Uterus (tissue), 2 donors: ENCODE results near the gene CDS2.

Experiments
- POLR2A ChIP-seq, 2 donors: fragments of 450-650 bp; IDR thresholded peaks; one replicate each; pipeline ENCODE4 v1.6.1; 2016; ENCODE audit warnings: antibody characterized with exemption in 2 of 2, mild to moderate bottlenecking in 1 of 2, moderate library complexity in 1 of 2
- TF ChIP-seq, protein P1 (sequence below), 4 experiments: fragments of 200-600 bp in 2 of 4; fragments of 450-650 bp in 2 of 4; sonication (generic) in 2 of 4; IDR thresholded peaks; one replicate each; pipeline ENCODE4 v1.5.1; 2016 to 2019; ENCODE audit warnings: antibody characterized with exemption in 4 of 4, mild to moderate bottlenecking in 2 of 4, moderate library complexity in 1 of 4

DNA sequence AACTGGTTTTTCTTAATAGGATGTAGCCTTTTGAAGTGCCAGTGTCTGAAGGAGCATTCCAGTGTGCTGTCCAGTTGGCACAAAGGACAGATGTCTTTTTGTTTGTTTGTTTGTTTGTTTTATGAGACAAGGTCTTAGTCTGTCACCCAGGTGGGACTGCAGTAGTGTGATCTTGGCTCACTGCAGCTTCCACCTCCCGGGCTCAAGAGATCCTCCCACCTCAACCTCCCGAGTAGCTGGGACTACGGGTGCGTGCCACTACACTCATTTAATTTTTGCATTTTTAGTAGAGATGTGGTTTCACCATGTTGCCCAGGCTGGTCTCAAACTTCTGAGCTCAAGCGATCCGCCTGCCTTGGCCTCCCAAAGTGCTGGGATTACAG, 27.7 kb downstream of the CDS2 start:
- TF ChIP-seq, protein P1, sequence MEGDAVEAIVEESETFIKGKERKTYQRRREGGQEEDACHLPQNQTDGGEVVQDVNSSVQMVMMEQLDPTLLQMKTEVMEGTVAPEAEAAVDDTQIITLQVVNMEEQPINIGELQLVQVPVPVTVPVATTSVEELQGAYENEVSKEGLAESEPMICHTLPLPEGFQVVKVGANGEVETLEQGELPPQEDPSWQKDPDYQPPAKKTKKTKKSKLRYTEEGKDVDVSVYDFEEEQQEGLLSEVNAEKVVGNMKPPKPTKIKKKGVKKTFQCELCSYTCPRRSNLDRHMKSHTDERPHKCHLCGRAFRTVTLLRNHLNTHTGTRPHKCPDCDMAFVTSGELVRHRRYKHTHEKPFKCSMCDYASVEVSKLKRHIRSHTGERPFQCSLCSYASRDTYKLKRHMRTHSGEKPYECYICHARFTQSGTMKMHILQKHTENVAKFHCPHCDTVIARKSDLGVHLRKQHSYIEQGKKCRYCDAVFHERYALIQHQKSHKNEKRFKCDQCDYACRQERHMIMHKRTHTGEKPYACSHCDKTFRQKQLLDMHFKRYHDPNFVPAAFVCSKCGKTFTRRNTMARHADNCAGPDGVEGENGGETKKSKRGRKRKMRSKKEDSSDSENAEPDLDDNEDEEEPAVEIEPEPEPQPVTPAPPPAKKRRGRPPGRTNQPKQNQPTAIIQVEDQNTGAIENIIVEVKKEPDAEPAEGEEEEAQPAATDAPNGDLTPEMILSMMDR (IDR thresholded peaks at IDR 0.05), result no peak
- no peak for TF ChIP-seq POLR2A (IDR thresholded peaks at IDR 0.05)
